ENCODE results near the gene LIN37.
A peak's percentile ranks its signal among the peaks of the same experiment; 100 is the strongest.

Gene LIN37

DNA sequence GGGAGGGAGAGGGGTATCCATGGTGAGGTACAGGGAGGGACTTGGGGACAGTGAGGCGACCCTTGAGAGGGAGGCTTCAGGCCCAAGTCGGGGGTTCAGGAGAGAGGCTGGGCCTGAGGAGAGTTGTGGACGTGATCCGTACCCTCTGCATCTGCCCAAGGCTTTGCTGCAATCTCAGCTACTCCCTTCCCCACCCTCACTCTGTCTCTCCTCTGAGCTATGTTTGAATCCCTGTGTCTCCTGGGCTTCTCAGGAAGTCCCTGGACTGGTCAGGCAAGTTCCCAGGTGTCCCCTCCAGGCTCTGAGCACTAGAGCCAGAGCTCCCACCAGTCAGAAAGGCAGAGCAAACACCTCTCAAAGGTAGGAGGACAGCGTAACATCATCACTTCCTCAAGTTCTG is 1.8 kb downstream of the LIN37 start:
- intact Hi-C loops (cut with DNase I; ENCODE audit: low total_unique reads), result no loop called here
- DNase-seq, result no peak
- H3K27me3 ChIP-seq, result no peaks in the 10 kb centered on the region
- no peak for TF ChIP-seq CTCF (IDR thresholded peaks at IDR 0.05)
- H3K36me3 ChIP-seq, result peaks cover 11 to 31% (median 29%) of the 10 kb centered on the region in 3 donors
- H3K4me3 ChIP-seq, result no peak overlapping the region
- H3K9me3 ChIP-seq, result no peaks in the 10 kb centered on the region
- H3K4me1 ChIP-seq, result peaks cover 0 to 46% (median 38%) of the 10 kb centered on the region in 4 donors
- peak overlapping the region; percentile 36 to 82 for H3K27ac ChIP-seq

- H3K27me3 ChIP-seq, result no peaks in the 10 kb centered on the region
- no peak overlapping the region for H3K4me3 ChIP-seq
- peaks cover 11 to 31% (median 29%) of the 10 kb centered on the region in 3 donors for H3K36me3 ChIP-seq
- H3K27ac ChIP-seq, result peak overlapping the region; percentile 13 to 100
- DNase-seq, result no peak
- peaks cover 4 to 51% (median 40%) of the 10 kb centered on the region in 4 donors for H3K4me1 ChIP-seq
- no peaks in the 10 kb centered on the region for H3K9me3 ChIP-seq
- no peak for TF ChIP-seq CTCF (IDR thresholded peaks at IDR 0.05)
- intact Hi-C loops (cut with DNase I; ENCODE audit: low total_unique reads), result no loop called here
These were observed 3.7 kb downstream of the LIN37 start for GRCh38 chr19:35751839-35752745.

- Histone ChIP-seq H3K27ac (peak overlapping the region; percentile 13 to 100), H3K4me3 (no peak overlapping the region), H3K27me3 (no peaks in the 10 kb centered on the region), H3K9me3 (no peaks in the 10 kb centered on the region), H3K4me1 (peaks cover 5 to 52% (median 43%) of the 10 kb centered on the region in 4 donors), H3K36me3 (peaks cover 11 to 31% (median 29%) of the 10 kb centered on the region in 3 donors)
- TF ChIP-seq CTCF (IDR thresholded peaks at IDR 0.05), result no peak
- intact Hi-C loops (cut with DNase I; ENCODE audit: low total_unique reads), result no loop called here
- no peak for DNase-seq
These were observed 4.5 kb downstream of the LIN37 start for GRCh38 chr19:35752746-35753350.

- DNase-seq, result no peak
- peak overlapping the region; percentile 93 to 100 for H3K27ac ChIP-seq
- peaks cover 5 to 55% (median 43%) of the 10 kb centered on the region in 4 donors for H3K4me1 ChIP-seq
- no peaks in the 10 kb centered on the region for H3K27me3 ChIP-seq
- H3K4me3 ChIP-seq, result no peak overlapping the region
- H3K9me3 ChIP-seq, result no peaks in the 10 kb centered on the region
- TF ChIP-seq CTCF (IDR thresholded peaks at IDR 0.05), result no peak
- peaks cover 11 to 31% (median 29%) of the 10 kb centered on the region in 3 donors for H3K36me3 ChIP-seq
- intact Hi-C loops (cut with DNase I; ENCODE audit: low total_unique reads), result no loop called here
These were observed 5.4 kb downstream of the LIN37 start for GRCh38 chr19:35753634-35754369.

GRCh38 chr19:35754370-35755130 is 6.2 kb downstream of the LIN37 start:
- H3K36me3 ChIP-seq, result peaks cover 11 to 31% (median 29%) of the 10 kb centered on the region in 3 donors
- H3K4me1 ChIP-seq, result peaks cover 5 to 54% (median 43%) of the 10 kb centered on the region in 4 donors
- H3K27me3 ChIP-seq, result no peaks in the 10 kb centered on the region
- peak overlapping the region; percentile 72 to 75 for H3K4me3 ChIP-seq
- peak overlapping the region; percentile 93 to 100 for H3K27ac ChIP-seq
- H3K9me3 ChIP-seq, result no peaks in the 10 kb centered on the region
- intact Hi-C loops (cut with DNase I; ENCODE audit: low total_unique reads), result loop anchor here (5.0 kb wide), 1 partner anchor 37 kb away; the partner anchor contains the start of gene KMT2B
- DNase-seq, result no peak
- TF ChIP-seq CTCF (IDR thresholded peaks at IDR 0.05), result no peak
